Endothelial cell (in vitro differentiated cells): ENCODE measurements around the gene CHMP4B. TPM values are rescaled to one million over a fixed set of nuclear protein-coding genes. Genes with fewer than 3 reads are reported as not detected.
A peak's percentile ranks its signal among the peaks of the same experiment; 100 is the strongest.

Experiments used
- DNase-seq: peaks from one replicate; pipeline ENCODE4 v3.0.0; 2021; ENCODE audit warnings: low spot score
- H3K27ac Mint-ChIP-seq: one replicate; pipeline ENCODE4 v1.8.0; 2021; ENCODE audit warnings: mixed read lengths, inconsistent platforms; ENCODE audit not compliant: unreplicated experiment
- H3K27me3 Mint-ChIP-seq: one replicate; pipeline ENCODE4 v1.8.0; 2021; ENCODE audit warnings: mild to moderate bottlenecking, moderate library complexity, mixed read lengths, inconsistent platforms; ENCODE audit not compliant: unreplicated experiment
- H3K36me3 Mint-ChIP-seq: one replicate; pipeline ENCODE4 v1.8.0; 2021; ENCODE audit warnings: mild to moderate bottlenecking, low read depth, mixed read lengths, inconsistent platforms; ENCODE audit not compliant: unreplicated experiment
- H3K4me1 Mint-ChIP-seq: one replicate; pipeline ENCODE4 v1.8.0; 2021; ENCODE audit warnings: mild to moderate bottlenecking, mixed read lengths, inconsistent platforms; ENCODE audit not compliant: unreplicated experiment
- H3K4me3 Mint-ChIP-seq: one replicate; pipeline ENCODE4 v1.8.0; 2021; ENCODE audit warnings: mild to moderate bottlenecking, mixed read lengths, inconsistent platforms; ENCODE audit not compliant: unreplicated experiment
- H3K9me3 Mint-ChIP-seq: one replicate; pipeline ENCODE4 v1.8.0; 2021; ENCODE audit warnings: mixed read lengths, inconsistent platforms; ENCODE audit not compliant: unreplicated experiment
- CTCF ChIP-seq: fragments of 200-600 bp; sonication (generic); IDR thresholded peaks from one replicate; pipeline ENCODE4 v1.5.0; 2021; ENCODE audit warnings: antibody characterized with exemption; ENCODE audit not compliant: unreplicated experiment
- long read RNA-seq: library from polyadenylated mRNA; unstranded; transcript quantifications from one replicate; pipeline ENCODE4 v2.0.0, GENCODE V29; 2020; ENCODE audit not compliant: unreplicated experiment
- total RNA-seq: library from RNA; stranded (reverse); fragmentation: NEBNext Ultra II Directional; extraction: Animal tissue kit (Norgen Biotek cat#: 25700); gene quantifications from one replicate; pipeline ENCODE4 v1.2.1, GENCODE V29; 2021; ENCODE audit not compliant: unreplicated experiment

The CHMP4B gene
- 117 TPM for total RNA-seq
- long read RNA-seq = 0 reads

GRCh38 chr20:33810885-33811775 lies at the start of gene CHMP4B:
Gene CHMP4B (plus strand): TSS chr20:33811348. CDS start chr20:33811469, 121 bp downstream.
- Mint-ChIP-seq H3K27me3 (peaks cover 15% of the 10 kb centered on the region), H3K27ac (peak within 1 kb of the TSS; percentile 94), H3K4me1 (peaks cover 30% of the 10 kb centered on the region), H3K4me3 (peak within 1 kb of the TSS; percentile 99), H3K36me3 (peaks cover 9% of the 10 kb centered on the region), H3K9me3 (no peaks in the 10 kb centered on the region)
- peak; percentile 98 for DNase-seq
- no peak for TF ChIP-seq CTCF

GRCh38 chr20:33761698-33762250 lies 49.4 kb upstream of the CHMP4B start:
- DNase-seq = no peak
- H3K27ac Mint-ChIP-seq = no peak overlapping the region
- H3K27me3 Mint-ChIP-seq = no peaks in the 10 kb centered on the region
- no peaks in the 10 kb centered on the region for H3K9me3 Mint-ChIP-seq
- no peak overlapping the region for H3K4me3 Mint-ChIP-seq
- TF ChIP-seq CTCF = no peak
- H3K4me1 Mint-ChIP-seq = no peaks in the 10 kb centered on the region
- H3K36me3 Mint-ChIP-seq = peaks cover 23% of the 10 kb centered on the region

GRCh38 chr20:33765099-33765498 lies 46.0 kb upstream of the CHMP4B start:
- H3K9me3 Mint-ChIP-seq = no peaks in the 10 kb centered on the region
- H3K27me3 Mint-ChIP-seq = peaks cover 1% of the 10 kb centered on the region
- H3K36me3 Mint-ChIP-seq = peaks cover 6% of the 10 kb centered on the region
- TF ChIP-seq CTCF = no peak
- H3K4me1 Mint-ChIP-seq = no peaks in the 10 kb centered on the region
- H3K4me3 Mint-ChIP-seq = no peak overlapping the region
- DNase-seq = no peak
- no peak overlapping the region for H3K27ac Mint-ChIP-seq

- TF ChIP-seq CTCF = no peak
- no peak for DNase-seq
- no peaks in the 10 kb centered on the region for H3K9me3 Mint-ChIP-seq
Observed at GRCh38 chr20:33765592-33765991, 45.6 kb upstream of the CHMP4B start.

GRCh38 chr20:33766686-33767085 lies 44.5 kb upstream of the CHMP4B start:
- peaks cover 1% of the 10 kb centered on the region for H3K27me3 Mint-ChIP-seq
- no peak for TF ChIP-seq CTCF
- H3K4me1 Mint-ChIP-seq = no peaks in the 10 kb centered on the region
- H3K9me3 Mint-ChIP-seq = no peaks in the 10 kb centered on the region
- no peak overlapping the region for H3K27ac Mint-ChIP-seq
- H3K4me3 Mint-ChIP-seq = no peak overlapping the region
- peaks cover 6% of the 10 kb centered on the region for H3K36me3 Mint-ChIP-seq
- no peak for DNase-seq

More at GRCh38 chr20:33765592-33765991, 45.6 kb upstream of the CHMP4B start:
- no peak overlapping the region for H3K27ac Mint-ChIP-seq
- H3K4me3 Mint-ChIP-seq = no peak overlapping the region
- no peaks in the 10 kb centered on the region for H3K4me1 Mint-ChIP-seq
- peaks cover 1% of the 10 kb centered on the region for H3K27me3 Mint-ChIP-seq
- peaks cover 6% of the 10 kb centered on the region for H3K36me3 Mint-ChIP-seq
